Measurements from ENCODE around the gene CSAG2. TPM values are rescaled to one million over a fixed set of nuclear protein-coding genes. Genes with fewer than 3 reads are reported as not detected.
"Not testable (repeated sequence)": the region's sequence is repeated elsewhere in the genome, so short reads cannot be mapped to it uniquely, and the experiment has no call there.

CSAG2 gene
- 1.1 TPM in 1 of 2 replicates, not detected in the other for total RNA-seq (2014; rRNA removed; shearing (Covaris generic))
- polyA plus RNA-seq (2015; cell fraction: cytosol; rRNA removed) = 0.16 TPM in 1 of 2 replicates, not detected in the other
- not detected in 2 replicates for polyA plus RNA-seq (2015; cell fraction: nucleus; rRNA removed)

- in situ Hi-C loops (cut with HindIII; ENCODE audit: low pct_unique_long_range_greater_than_20kb, low sequenced_read_pairs) = not testable (repeated sequence)
Observed at GRCh38 chrX:152709173-152709572, at the start of gene CSAG2. Gene CSAG2, minus strand, starts transcription at chrX:152709273. Its CDS starts 161 bp downstream, at chrX:152709112.

GRCh38 chrX:152754871-152755270 lies 45.8 kb upstream of the CSAG2 start:
- in situ Hi-C loops (cut with HindIII; ENCODE audit: low pct_unique_long_range_greater_than_20kb, low sequenced_read_pairs); DNase-seq (ENCODE audit: low read depth, low spot score): not testable (repeated sequence)

More at GRCh38 chrX:152709173-152709572, at the start of gene CSAG2:
- not testable (repeated sequence) for DNase-seq (ENCODE audit: low read depth, low spot score)

- DNase-seq (ENCODE audit: low read depth, low spot score); in situ Hi-C loops (cut with HindIII; ENCODE audit: low pct_unique_long_range_greater_than_20kb, low sequenced_read_pairs): not testable (repeated sequence)
Observed at GRCh38 chrX:152753686-152754650, 44.9 kb upstream of the CSAG2 start, which contains the start of gene MAGEA2. Gene MAGEA2, minus strand, starts transcription at chrX:152753842. Its CDS starts 2,479 bp downstream, at chrX:152751363.

- no peak for DNase-seq (ENCODE audit: low read depth, low spot score)
- in situ Hi-C loops (cut with HindIII; ENCODE audit: low pct_unique_long_range_greater_than_20kb, low sequenced_read_pairs) = no loop called here
Observed at GRCh38 chrX:152738560-152738959, 29.5 kb upstream of the CSAG2 start.

- in situ Hi-C loops (cut with HindIII; ENCODE audit: low pct_unique_long_range_greater_than_20kb, low sequenced_read_pairs); DNase-seq (ENCODE audit: low read depth, low spot score): not testable (repeated sequence)
Observed at GRCh38 chrX:152736528-152736927, 27.5 kb upstream of the CSAG2 start.

GRCh38 chrX:152735860-152736511 lies 26.9 kb upstream of the CSAG2 start:
- in situ Hi-C loops (cut with HindIII; ENCODE audit: low pct_unique_long_range_greater_than_20kb, low sequenced_read_pairs) = no loop called here
- DNase-seq (ENCODE audit: low read depth, low spot score) = no peak

- DNase-seq (ENCODE audit: low read depth, low spot score) = no peak
- in situ Hi-C loops (cut with HindIII; ENCODE audit: low pct_unique_long_range_greater_than_20kb, low sequenced_read_pairs) = no loop called here
Observed at GRCh38 chrX:152735101-152735500, 26.0 kb upstream of the CSAG2 start.

GRCh38 chrX:152734143-152734858 lies 25.2 kb upstream of the CSAG2 start:
- in situ Hi-C loops (cut with HindIII; ENCODE audit: low pct_unique_long_range_greater_than_20kb, low sequenced_read_pairs); DNase-seq (ENCODE audit: low read depth, low spot score): not testable (repeated sequence)

- peak; percentile 85 for DNase-seq (ENCODE audit: low read depth, low spot score)
- in situ Hi-C loops (cut with HindIII; ENCODE audit: low pct_unique_long_range_greater_than_20kb, low sequenced_read_pairs) = no loop called here
Observed at GRCh38 chrX:152733261-152733975, 24.3 kb upstream of the CSAG2 start, which contains the start of the genes CSAG1 and MAGEA12. Gene CSAG1, minus strand, starts transcription at chrX:152733721. Its CDS starts 1,261 bp downstream, at chrX:152732460. Gene MAGEA12, plus strand, starts transcription at chrX:152733757. Its CDS starts 2,405 bp downstream, at chrX:152736162.

GRCh38 chrX:152725409-152725808 lies 16.3 kb upstream of the CSAG2 start:
- in situ Hi-C loops (cut with HindIII; ENCODE audit: low pct_unique_long_range_greater_than_20kb, low sequenced_read_pairs) = no loop called here

GRCh38 chrX:152713815-152714787 lies 5.0 kb upstream of the CSAG2 start, which contains the start of gene MAGEA2B:
Gene MAGEA2B, plus strand, starts transcription at chrX:152714628. Its CDS starts 2,479 bp downstream, at chrX:152717107.
- DNase-seq (ENCODE audit: low read depth, low spot score); in situ Hi-C loops (cut with HindIII; ENCODE audit: low pct_unique_long_range_greater_than_20kb, low sequenced_read_pairs): not testable (repeated sequence)

More at GRCh38 chrX:152725409-152725808, 16.3 kb upstream of the CSAG2 start:
- DNase-seq (ENCODE audit: low read depth, low spot score) = no peak

GRCh38 chrX:152713195-152713594 lies 4.1 kb upstream of the CSAG2 start:
- in situ Hi-C loops (cut with HindIII; ENCODE audit: low pct_unique_long_range_greater_than_20kb, low sequenced_read_pairs); DNase-seq (ENCODE audit: low read depth, low spot score): not testable (repeated sequence)

- in situ Hi-C loops (cut with HindIII; ENCODE audit: low pct_unique_long_range_greater_than_20kb, low sequenced_read_pairs) = not testable (repeated sequence)
Observed at GRCh38 chrX:152706500-152706899, 2.6 kb downstream of the CSAG2 start.

GRCh38 chrX:152700390-152700789 lies 8.7 kb downstream of the CSAG2 start:
- in situ Hi-C loops (cut with HindIII; ENCODE audit: low pct_unique_long_range_greater_than_20kb, low sequenced_read_pairs); DNase-seq (ENCODE audit: low read depth, low spot score): not testable (repeated sequence)

More at GRCh38 chrX:152706500-152706899, 2.6 kb downstream of the CSAG2 start:
- DNase-seq (ENCODE audit: low read depth, low spot score) = not testable (repeated sequence)
